ENCODE data around the gene ASCL4. TPM values are rescaled to one million over a fixed set of nuclear protein-coding genes. Genes with fewer than 3 reads are reported as not detected.

ASCL4 gene
- total RNA-seq, 1 experiment from 2014 or later = not detected

- H3K4me1 ChIP-seq (ENCODE audit: insufficient read depth, low read length) = no peaks in the 10 kb centered on the region
- no peak overlapping the region for H2AK5ac ChIP-seq (ENCODE audit: insufficient read length, low read length)
- peaks cover 19% of the 10 kb centered on the region for H3K27me3 Mint-ChIP-seq (ENCODE audit: low read depth)
- no peaks in the 10 kb centered on the region for H3K9me3 ChIP-seq (ENCODE audit: control insufficient read depth, low read depth, low read length)
- no peaks in the 10 kb centered on the region for H3K27me3 ChIP-seq (ENCODE audit: insufficient read depth, low read length)
- H3K4me3 Mint-ChIP-seq = no peak overlapping the region
- H3K79me2 ChIP-seq (ENCODE audit: insufficient read depth, low read length) = peaks cover under 1% of the 10 kb centered on the region; the same call in 1 of the 2 replicates
- no peak overlapping the region for H3K4me2 ChIP-seq (ENCODE audit: insufficient read depth, insufficient read length, low read length)
- H3K79me1 ChIP-seq (ENCODE audit: insufficient read depth, low read depth, low read length, poor library complexity, severe bottlenecking) = no peaks in the 10 kb centered on the region
- no peak overlapping the region for H3K27ac Mint-ChIP-seq
- peaks cover 5 to 6% of the 10 kb centered on the region in 2 experiments for H3K4me1 Mint-ChIP-seq
- no peak overlapping the region for H3K27ac ChIP-seq (ENCODE audit: insufficient read length, low read depth, low read length)
- no peak overlapping the region for H2AFZ ChIP-seq (ENCODE audit: low read length)
- H4K20me1 ChIP-seq (ENCODE audit: control insufficient read depth, insufficient read depth, insufficient read length) = no peaks in the 10 kb centered on the region
- H3K23me2 ChIP-seq (ENCODE audit: insufficient read length, low read depth, low read length, poor library complexity, severe bottlenecking) = peaks cover 6% of the 10 kb centered on the region
- no peak overlapping the region for H3K14ac ChIP-seq (ENCODE audit: insufficient read depth, low read length)
- no peak overlapping the region for H3K18ac ChIP-seq (ENCODE audit: insufficient read length, low read depth, low read length)
- no peak overlapping the region for H2BK20ac ChIP-seq (ENCODE audit: low read depth, low read length, poor library complexity, severe bottlenecking)
- H3K9ac ChIP-seq (ENCODE audit: extremely low read depth, insufficient read length, low read length) = no peak overlapping the region
- H4K91ac ChIP-seq (ENCODE audit: insufficient read length, low read depth, low read length) = no peak overlapping the region
- H2BK12ac ChIP-seq (ENCODE audit: insufficient read length, low read depth, low read length) = no peak overlapping the region
- no peak overlapping the region for H2BK15ac ChIP-seq (ENCODE audit: low read depth, low read length)
- H3K23ac ChIP-seq (ENCODE audit: insufficient read length, low read depth, low read length) = no peak overlapping the region
- no peaks in the 10 kb centered on the region for H3K9me3 Mint-ChIP-seq
- no peak overlapping the region for H3T11ph ChIP-seq (ENCODE audit: low read length)
- TF ChIP-seq, protein P1, sequence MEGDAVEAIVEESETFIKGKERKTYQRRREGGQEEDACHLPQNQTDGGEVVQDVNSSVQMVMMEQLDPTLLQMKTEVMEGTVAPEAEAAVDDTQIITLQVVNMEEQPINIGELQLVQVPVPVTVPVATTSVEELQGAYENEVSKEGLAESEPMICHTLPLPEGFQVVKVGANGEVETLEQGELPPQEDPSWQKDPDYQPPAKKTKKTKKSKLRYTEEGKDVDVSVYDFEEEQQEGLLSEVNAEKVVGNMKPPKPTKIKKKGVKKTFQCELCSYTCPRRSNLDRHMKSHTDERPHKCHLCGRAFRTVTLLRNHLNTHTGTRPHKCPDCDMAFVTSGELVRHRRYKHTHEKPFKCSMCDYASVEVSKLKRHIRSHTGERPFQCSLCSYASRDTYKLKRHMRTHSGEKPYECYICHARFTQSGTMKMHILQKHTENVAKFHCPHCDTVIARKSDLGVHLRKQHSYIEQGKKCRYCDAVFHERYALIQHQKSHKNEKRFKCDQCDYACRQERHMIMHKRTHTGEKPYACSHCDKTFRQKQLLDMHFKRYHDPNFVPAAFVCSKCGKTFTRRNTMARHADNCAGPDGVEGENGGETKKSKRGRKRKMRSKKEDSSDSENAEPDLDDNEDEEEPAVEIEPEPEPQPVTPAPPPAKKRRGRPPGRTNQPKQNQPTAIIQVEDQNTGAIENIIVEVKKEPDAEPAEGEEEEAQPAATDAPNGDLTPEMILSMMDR (conservative IDR thresholded peaks at IDR 0.05) = no peak
- H3K56ac ChIP-seq (ENCODE audit: insufficient read length, low read depth, low read length) = no peak overlapping the region
- H4K5ac ChIP-seq (ENCODE audit: insufficient read length, low read depth, low read length) = no peak overlapping the region
- DNase-seq = no peak
- H4K8ac ChIP-seq (replicated peaks; ENCODE audit: insufficient read length, low read depth, low read length) = no peak overlapping the region
- H3K36me3 Mint-ChIP-seq (ENCODE audit: insufficient read depth in 1 of 3, low read depth in 3 of 3) = no peaks in the 10 kb centered on the region
- no peak overlapping the region for H2BK5ac ChIP-seq (ENCODE audit: insufficient read length, low read length)
- H3K4ac ChIP-seq (ENCODE audit: low read depth, low read length) = no peak overlapping the region
- no peak overlapping the region for H2BK120ac ChIP-seq (ENCODE audit: low read depth, low read length, poor library complexity, severe bottlenecking)
- WGBS (ENCODE audit: extremely low coverage, insufficient read length, low lambda C conversion rate) = no CpG with 5 or more reads among the region's 1 CpG
Observed at GRCh38 chr12:107765316-107765715, 9.2 kb upstream of the ASCL4 start.

Data from H9 (cell line).